NCI-H526 (cell line): ENCODE results near the gene SLC9A4.

Experiments used
- DNase-seq, 2 experiments: peaks; one replicate each; lab custom pipeline; 2025; lab: John Stamatoyannopoulos, UW

The SLC9A4 gene

DNA sequence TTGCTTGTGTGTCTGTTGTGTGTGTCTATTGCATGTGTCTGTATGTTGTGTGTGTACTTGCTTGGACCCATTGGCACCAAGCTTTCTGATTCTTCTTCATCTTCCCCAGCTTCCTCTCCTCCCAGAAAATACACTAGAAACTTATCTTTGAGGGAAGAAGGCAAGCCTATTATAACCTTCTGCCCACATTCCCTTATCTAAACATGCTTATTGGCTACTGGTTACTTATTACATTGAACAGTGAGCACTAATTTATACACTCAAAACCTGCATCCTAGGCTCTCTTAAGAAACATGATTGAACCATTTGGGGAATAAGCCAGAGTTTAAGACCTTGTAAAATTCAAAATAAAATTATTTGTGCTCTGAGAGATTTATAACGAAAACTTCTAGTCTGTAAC, 26.5 kb downstream of the SLC9A4 start:
- DNase-seq = no peak

DNA sequence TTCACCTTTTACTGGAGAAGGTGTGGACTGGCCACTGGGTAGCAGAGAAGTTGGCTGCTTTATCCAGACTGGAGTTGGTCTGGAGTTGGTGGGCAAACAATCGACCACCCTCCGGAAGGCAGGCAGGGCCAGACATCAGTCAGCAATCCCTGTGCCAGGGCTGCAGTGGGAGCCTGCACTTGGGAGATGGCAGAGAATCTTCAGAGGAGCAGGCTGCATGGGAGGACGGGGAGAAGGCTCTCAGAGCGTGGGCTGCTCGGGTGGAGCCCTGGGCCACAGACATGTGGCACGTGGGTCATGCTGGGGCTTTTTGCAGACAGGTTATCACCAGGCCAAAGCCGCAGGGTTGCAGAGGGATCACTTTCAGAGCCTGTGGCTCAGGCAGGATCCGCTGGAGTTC, 29.6 kb downstream of the SLC9A4 start:
- DNase-seq = no peak

DNA sequence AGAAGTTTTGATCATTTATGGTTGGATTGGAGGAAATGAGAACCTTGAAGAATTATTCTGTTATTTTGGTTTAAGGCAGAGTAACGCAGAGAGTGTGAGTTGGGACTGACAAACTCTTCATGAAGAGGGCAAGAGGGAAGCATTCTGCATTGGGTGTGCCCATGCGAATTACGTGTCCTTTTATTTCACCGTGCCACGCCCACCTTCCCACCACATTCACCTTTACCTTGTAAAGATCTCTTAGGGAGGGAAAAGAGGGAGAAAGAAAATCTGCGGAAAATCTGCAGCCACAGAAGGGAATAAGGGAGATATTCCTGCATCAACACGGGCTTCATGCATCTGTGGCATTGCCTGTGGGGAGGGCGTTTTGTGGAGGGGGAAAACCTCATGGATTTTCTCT, 31.8 kb downstream of the SLC9A4 start:
- DNase-seq = no peak

DNA sequence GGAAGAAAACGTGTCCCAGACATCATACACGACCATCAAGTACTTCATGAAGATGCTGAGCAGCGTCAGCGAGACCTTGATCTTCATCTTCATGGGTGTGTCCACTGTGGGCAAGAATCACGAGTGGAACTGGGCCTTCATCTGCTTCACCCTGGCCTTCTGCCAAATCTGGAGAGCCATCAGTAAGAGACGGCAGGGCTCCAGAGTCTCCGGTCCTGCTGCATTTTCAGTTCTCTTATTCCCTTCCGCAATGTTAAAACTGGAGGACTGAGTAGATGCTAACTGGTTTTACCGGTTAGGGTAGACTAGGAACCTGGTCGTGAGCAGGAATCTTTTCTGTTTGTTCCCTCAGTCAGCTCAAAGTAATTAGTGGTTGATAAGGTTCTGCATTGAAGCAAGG, 32.3 kb downstream of the SLC9A4 start:
- peak; percentile 71 to 78 for DNase-seq

DNA sequence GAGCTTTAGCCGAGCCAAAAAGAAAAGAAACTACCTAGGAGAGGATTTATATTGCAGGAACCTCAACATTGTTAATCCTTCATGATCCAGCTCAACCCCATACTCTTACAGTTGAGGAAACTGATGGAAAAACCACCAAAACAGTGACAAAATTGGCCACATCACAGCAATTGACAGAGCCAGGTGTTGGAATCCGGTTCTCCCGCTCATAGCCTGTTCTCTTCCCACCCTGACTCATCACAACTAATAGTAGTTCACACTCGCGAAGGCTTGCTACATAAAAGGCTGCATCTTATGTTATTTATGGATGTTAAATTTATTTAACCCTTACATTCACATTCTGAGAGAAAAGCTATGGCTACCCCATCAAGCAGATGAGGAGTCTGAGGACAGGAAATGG, 33.7 kb downstream of the SLC9A4 start:
- DNase-seq = no peak

DNA sequence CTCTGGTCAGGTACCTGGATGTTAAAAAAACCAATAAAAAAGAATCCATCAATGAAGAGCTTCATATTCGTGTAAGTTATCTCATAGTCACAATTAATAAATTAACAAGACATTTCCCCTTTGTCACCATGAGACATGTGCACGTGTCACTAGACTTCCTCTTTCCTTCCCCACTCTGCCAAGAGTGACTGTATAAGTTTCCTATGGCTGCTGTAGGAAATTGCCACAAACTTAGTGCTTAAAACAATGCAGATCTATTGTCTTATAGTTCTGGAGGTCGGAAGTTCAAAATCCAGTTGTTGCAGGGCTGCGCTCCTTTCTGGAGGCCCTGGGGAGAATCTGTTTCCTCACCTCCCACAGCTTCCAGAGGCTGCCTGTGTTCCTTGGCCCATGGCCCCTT, 35.8 kb downstream of the SLC9A4 start:
- DNase-seq = no peak

DNA sequence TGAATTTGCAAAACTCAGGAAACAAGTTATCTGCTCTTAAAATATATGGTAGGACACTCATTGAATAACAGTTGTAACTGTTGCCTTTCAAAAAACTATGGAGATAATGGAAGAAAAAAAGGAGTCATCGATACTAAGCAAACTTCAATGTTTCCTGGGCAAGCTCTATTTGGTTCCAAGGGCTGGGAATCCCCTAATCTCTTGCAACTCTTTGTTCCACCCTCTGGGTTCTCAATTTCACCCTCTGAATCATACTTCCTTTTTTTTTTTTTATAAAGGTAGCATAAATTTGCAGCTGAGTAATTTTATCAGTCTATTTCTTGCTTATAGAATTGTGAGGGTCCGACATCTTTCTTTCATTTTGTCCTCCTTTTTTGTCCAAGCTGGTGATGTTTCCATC, 36.7 kb downstream of the SLC9A4 start:
- DNase-seq = no peak

DNA sequence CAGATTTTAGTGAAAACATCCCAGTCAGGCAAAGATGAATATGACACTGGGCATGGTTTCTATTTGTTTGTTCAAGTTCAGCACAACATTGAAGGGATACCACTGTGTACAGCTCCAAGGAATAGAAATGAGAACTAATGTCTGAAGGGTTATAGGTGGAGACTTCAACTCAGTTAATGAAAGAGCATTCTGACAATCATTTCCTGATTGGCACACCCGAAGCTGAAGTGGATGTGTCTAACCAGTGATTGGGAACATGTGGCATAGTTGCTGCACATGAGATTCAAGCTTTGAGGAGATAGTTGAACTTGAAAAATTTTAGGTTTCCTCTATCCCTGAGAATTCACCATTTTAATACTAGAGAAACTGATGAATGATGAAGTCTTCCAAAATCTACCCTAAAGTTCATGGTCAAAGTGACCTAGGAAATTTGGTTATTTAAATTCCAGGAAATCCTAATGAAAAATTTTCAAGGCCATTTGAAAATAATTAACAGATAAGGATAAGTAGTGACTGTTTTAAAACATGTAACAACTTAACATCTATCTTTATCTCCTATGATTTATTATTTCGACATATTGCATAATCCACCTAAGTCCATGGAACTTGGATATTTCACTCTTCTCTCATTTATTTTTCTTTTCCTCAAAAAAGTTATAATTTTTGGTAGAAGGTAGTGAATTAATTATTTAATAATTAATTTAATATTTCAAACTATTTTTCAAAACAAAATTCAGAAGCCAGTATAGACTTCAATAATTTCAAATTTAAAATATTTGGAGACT, 38.0 kb downstream of the SLC9A4 start:
- no peak for DNase-seq

DNA sequence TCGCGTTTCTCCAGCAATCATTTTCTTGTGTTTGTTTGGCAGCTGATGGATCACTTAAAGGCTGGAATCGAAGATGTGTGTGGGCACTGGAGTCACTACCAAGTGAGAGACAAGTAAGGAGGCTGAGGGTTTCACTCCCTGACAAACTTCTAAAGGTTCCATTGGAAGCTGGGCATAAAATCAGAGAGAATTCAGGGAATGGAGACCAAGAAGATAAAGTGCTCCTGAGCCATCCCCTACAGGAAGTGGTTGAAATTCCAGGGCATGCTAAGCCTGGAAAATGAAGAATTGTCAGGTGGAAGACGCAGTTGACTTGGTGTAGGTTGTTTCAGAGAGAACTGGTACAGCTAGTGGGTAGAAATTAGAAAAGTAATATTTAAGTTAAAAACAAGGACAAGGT, 39.1 kb downstream of the SLC9A4 start:
- DNase-seq = no peak

DNA sequence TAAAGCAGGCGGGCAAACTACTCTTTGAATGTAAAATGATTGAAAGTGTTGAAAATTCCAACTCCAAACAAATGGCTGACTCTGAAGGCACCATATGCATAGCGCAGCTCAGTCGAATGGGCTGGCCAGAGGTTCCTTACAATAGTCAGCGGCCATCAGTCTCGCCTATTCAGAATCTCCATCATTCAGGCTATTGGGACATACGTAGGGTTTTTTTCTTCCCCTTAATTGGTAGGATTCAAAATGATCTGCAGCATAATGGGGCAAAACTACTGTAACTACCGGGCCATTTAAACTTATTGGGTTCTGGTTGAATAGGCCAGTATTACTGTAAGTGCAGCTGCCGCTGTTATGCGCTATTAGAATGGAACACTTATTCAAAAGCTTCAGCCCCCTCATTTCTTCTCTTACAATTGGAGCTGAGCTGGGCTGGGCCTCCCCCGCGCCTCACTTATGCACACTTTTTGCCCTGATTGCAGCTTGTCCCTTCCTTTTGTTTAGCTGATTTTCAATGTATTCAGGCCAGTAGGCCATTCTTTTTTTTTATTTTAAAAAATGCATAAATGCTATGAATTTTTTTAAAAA, 40.4 kb downstream of the SLC9A4 start:
- DNase-seq = no peak

DNA sequence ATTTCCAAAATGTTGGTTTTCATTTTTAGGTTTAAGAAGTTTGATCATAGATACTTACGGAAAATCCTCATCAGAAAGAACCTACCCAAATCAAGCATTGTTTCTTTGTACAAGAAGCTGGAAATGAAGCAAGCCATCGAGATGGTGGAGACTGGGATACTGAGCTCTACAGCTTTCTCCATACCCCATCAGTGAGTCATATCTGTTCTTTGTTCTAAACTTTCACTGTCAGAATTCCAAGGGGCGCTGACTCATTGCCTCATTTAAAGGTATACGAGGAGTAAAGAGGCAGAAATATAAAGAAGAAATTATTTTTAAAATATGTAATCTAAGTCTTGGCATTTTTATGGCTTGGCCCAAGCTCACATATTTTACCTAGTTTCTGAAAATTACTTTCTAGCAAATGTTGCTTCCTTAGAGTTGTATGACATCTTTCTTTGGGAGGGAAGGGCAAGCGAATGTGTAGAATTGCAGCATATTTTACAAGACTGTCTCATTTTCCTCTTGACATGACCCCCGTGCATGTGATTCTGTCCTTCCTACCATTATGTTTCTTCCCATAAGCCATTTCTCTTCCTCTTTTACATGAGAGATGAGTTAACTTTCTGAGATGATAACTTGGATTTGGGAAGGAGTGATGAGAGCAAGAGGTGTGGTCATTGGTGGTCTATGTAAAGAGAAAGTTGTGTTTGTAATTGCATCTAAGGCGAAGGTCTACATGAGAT, 41.2 kb downstream of the SLC9A4 start:
- DNase-seq = no peak

DNA sequence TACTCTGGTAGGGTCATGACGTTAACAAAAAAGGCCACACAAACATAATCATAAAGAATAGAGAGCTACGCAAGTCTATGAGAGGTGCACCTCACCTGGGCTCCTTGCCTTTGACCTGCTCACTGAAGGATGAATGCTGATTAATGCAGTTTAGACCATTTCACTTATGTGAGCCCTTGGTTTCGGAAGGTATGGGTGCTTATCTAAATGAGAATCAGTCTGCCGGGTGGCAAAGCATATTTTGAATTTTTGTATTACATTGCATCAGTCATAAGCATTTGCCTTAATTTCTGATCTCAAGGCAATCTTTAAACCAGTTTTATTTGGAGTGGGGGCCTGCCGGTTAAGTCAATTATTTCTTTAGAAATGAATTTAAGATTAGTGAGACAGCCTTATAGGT, 42.8 kb downstream of the SLC9A4 start:
- no peak for DNase-seq

DNA sequence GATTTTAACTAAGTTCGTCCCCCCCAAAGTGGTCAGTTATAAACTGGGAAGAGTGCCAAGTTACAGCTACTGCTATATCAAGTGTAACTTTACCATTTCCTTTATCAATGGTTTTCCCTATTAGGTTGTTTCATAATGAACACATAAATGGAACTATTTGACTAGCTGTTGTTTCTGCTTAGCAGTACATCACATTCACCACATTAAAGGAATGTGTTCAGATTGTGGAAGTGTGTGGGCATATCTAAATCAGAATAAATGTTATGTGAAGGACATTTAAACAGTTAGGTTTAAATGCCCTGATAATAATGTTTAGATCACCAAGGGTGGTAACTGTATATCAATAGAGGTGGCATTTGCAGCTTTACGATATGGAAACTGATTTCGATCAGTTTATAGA, 45.1 kb downstream of the SLC9A4 start:
- DNase-seq = no peak

DNA sequence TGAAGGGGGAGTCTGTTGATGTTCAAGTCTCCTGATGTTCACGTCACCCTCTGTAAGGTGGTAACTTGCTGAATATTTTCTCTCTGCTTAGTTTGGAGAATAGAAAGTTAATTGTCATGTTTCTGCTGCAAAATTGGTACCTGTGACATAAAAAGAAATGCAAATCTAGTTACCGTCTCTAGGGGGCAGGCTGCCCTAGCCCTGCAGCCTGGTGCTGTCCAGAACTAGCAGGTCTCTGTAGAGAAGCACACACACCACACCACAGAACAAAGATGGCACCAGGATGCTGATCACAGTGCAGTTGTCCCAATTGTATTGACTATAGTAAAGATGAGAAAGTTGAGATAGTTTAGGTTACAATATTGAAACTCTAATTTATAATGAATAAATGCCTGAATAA, 47.0 kb downstream of the SLC9A4 start:
- DNase-seq = peak; percentile 23 to 71

DNA sequence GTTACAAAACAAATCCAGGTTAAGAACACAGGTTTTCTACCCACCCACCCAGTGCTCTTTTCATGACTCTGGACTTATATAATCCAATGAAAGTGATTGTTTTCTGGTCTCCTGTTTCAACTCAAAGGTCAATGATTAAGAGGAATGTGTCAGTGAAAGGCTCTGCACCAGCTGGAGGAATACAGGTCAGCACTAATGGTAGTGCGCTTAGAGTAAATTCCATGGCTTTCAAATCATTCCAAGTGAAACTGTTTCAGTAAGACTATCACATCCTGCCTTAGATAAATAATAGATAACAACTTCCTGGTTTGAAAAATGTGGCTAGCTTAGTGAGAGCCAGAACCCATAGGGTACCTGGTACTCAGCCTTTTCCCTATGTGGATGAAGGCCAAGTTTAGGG, 47.8 kb downstream of the SLC9A4 start:
- no peak for DNase-seq

DNA sequence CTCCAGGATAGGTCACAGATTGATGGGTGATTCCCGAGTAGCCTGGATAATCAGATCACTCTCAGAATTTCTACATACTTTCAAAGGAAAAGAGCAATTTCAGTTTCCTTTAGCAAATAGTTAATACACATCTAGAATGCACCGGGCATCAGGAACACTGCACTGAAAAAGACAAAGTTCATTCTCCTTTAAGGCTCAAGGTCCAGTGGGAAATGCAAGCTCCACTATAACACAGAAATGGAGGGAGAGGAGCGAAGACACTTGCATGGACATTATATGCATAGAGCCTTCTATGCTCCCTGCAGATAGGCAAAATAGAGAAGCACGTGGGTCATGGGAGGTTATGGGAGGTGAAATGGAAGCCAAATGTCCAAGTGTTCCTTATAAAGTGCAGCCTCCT, 49.1 kb downstream of the SLC9A4 start:
- no peak for DNase-seq

DNA sequence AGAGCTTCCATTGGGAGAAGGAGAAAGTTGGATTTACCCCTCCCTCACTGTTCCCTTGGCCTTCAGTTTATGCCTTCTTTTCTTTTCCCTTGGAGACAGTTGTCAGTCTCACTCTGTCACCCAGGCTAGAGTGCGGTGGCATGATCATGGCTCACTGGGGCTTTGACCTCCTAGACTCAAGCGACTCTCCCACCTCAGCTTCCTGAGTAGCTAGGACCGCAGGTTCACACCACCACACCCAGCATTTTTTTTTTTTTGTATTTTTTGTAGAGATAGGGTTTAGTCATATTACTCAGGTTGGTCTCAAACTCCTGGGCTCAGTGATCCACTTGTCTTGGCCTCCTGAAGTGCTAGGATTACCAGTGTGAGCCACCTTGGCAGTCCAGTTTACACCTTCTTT, 49.9 kb downstream of the SLC9A4 start:
- DNase-seq = no peak

DNA sequence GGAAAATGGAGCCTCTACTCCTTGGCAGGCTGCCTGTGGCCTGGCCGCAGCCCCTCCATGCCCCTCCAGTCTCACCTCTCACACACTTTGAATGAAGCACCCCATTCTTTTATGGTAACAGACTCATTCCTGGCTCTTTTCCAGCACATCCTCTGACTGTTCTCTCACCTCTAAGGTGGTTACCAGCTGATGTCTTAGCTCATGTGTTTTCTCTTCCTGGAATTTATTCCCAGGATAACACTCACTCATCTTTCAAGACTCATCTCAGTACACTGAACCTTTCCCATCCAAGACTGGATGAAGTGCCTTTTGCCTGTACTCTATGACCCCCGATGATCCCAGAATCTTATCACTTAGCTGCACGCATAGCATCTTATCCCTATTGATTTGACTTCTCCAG, 50.6 kb downstream of the SLC9A4 start:
- DNase-seq = no peak

DNA sequence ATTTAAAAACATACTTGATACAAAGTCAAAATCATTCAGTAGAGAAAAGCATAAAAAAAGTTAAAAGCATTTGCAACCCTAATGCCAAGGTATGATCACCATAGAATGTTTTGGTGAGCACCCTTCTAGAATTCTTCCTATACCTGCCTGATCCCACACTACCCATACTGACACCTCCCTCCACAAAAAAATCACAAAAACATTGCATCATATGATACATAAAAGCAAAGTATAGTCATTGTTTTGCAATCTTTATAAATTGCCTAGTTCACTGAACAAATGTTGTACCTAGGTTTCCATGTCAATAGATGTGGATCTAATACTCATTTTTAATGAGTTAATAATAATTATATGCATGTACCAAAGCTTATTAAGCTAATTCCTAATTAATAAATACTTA, 54.1 kb downstream of the SLC9A4 start:
- DNase-seq = no peak

DNA sequence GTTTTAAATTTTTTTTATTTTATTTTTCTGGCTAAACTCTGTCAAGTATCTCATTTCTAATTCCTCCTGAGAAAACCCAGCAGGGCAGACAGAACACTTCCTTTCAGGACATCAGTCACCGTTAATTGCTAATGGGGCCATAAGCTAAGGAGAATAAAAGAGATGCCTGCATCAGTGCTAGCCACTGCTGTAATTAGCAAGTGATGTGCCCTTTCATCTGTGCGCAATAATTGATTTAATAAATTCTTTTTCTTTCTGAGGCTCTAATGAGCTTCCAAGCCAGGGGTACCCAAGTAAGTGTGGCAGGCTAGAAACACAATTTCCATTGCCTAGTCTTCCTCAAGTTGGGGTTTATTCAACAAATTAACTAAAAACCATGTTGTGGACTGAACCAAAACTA, 65.5 kb downstream of the SLC9A4 start:
- DNase-seq = no peak

DNA sequence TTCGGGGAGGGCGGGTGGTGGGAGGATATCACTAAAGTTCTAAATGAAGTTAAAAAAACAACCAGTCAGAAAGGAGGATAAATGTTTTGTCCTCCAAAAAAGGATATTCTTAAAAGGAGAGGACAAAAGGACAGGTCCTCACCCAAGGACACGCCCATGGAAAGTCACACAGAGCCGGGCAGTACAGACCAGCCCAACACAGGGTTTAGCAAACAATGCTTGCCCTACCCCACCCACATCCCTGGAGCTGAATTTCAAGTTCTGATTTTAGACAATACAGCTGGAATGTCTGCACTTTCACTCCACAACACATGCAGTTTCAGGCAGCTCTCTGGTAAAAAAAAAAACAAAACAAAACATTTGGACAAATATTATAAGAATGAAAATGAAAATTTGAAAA, 67.9 kb downstream of the SLC9A4 start:
- DNase-seq = no peak

DNA sequence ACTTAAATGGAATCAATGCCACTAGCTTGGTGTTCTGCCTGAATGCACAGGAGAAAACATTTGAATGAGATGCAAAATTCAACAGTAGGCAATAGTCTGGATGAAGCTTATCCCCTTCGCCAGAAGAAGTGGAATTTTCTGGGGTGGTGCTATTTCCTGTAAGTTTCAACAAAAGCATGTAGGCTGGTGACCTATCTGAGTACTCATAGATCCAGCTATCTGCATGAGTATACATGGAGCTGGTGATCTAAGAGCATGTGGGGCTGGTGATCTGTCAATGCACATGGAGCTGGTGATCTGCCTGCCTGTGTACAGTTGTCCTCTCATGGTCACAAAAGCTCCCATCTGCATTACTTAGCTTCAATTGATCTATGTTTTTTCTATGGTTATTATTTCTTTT, 71.2 kb downstream of the SLC9A4 start:
- DNase-seq = peak; percentile 78 to 83

DNA sequence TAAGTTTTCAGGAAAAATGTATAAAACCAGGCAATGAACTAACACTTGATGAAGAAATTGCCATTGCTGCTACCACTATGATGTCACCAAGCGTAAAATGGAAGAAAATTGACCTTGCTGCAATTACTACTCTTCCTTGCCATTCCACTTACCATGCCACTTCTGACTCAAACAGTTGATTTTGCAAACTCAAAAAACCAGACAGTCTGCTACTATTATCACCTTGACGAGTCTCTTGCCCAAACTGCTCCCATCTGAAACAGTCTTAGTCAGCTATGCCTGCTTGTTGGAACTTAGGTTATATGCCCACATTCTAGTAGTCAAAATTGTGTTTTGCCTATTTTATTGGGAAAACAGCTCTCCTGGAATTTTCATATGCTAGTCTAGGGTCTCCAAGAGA, 74.4 kb downstream of the SLC9A4 start:
- no peak for DNase-seq
